ENCODE results near the gene JOSD1.

JOSD1 gene

DNA sequence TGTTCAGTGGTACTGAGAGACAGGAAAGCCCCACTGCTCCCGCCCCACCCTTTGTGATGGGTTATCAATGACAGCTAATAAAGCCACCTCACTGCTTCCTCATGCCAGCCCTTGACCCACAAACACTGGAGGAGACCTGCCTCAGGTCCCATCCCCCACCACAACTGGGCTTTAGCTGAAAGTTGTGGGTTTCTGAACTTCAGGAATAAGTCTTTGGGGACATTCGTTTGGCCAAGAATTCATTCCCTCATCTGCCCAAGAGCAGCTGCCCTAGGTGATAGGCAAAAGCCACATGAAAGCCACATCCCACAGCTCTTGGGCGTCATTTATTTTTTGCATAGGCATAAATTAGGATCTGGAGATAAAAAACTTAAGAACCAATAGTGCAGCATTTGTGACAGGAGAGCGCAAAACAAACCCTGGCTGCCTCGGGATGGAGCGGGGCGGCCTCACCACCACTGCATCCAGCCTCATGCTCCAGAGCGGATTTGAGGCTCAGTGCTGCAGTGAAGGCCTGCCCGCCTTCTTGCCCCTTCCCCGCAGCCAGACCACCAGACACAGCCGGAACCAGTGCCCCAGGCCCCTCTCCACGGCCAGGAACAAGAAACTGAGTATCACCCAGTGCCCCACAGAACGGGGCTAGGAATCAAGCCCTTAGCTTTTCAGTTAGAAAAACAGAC is 33.8 kb upstream of the JOSD1 start:
- DNase-seq, result no peak
- Histone ChIP-seq H3K23ac (ENCODE audit: low read length) (no peak overlapping the region), H2AK5ac (ENCODE audit: low read length) (no peak overlapping the region), H2BK120ac (ENCODE audit: insufficient read depth, low read length, poor library complexity) (no peak overlapping the region), H2BK5ac (ENCODE audit: low read depth, low read length, poor library complexity) (no peak overlapping the region), H3K9ac (ENCODE audit: low read length) (no peak overlapping the region), H2BK12ac (ENCODE audit: low read length) (no peak overlapping the region), H3K14ac (ENCODE audit: low read length) (no peak overlapping the region), H3K4me2 (ENCODE audit: low read length) (no peak overlapping the region), H4K91ac (ENCODE audit: low read depth, low read length) (no peak overlapping the region), H3K4me1 (ENCODE audit: control insufficient read depth in 1 of 2, insufficient read depth in 2 of 2, low read length in 2 of 2) (no peaks in the 10 kb centered on the region), H4K8ac (ENCODE audit: low read depth, low read length) (no peak overlapping the region), H3K27me3 (ENCODE audit: insufficient read depth, low read length) (no peaks in the 10 kb centered on the region), H3K79me2 (ENCODE audit: control insufficient read depth, insufficient read depth, low read length, poor library complexity) (no peaks in the 10 kb centered on the region), H3K4me3 (ENCODE audit: low read depth, low read length) (no peak overlapping the region), H2AFZ (ENCODE audit: insufficient read depth, low read length, poor library complexity) (no peak overlapping the region), H3K27ac (ENCODE audit: low read depth, low read length) (no peak overlapping the region), H3K4ac (ENCODE audit: low read depth, low read length) (no peak overlapping the region), H3K36me3 (ENCODE audit: control insufficient read depth in 1 of 2, insufficient read depth in 2 of 2, low read length in 2 of 2) (peaks cover 90 to 96% of the 10 kb centered on the region in 2 experiments), H3K79me1 (ENCODE audit: low read length) (no peaks in the 10 kb centered on the region), H3K18ac (ENCODE audit: low read length) (no peak overlapping the region), H4K12ac (ENCODE audit: low read depth, low read length) (no peak overlapping the region), H3K9me3 (ENCODE audit: insufficient read depth, low read depth, low read length) (no peaks in the 10 kb centered on the region)
- WGBS (ENCODE audit: extremely low coverage, insufficient coverage, insufficient read length), result no CpG with 5 or more reads among the region's 13 CpGs

DNA sequence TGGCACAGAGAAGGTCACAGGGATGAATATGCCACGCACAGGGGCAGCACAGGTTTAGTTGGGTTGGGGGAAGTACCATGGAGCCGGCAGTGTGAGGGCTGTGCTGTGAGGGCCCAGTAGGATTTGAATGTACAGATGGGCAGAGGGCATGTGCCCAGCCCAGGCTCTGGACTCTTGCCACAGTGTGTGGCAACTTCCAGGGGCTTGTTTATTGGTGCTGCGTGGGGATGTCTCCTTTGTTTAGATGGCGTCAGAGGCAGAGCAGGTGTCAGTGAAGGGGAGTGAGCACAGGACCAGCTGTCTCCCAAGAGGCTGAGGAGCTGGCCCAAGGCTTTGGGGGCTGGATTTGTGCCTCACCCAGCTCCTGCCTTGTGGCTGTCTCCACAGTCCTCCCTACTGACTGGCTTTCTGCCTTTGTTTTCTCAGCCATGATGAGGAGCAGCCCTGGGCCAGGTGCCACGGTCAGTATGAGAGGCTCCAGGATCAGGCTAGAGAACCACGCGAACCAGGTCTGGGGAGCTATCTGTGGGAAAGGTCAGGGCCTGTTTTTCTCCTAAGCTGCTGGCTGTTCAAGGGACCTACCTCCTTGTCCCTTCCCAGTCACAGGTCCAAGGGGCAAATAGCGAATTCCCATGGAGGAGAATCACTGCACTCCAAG is 33.1 kb upstream of the JOSD1 start:
- Histone ChIP-seq H4K91ac (ENCODE audit: low read depth, low read length) (no peak overlapping the region), H3K4me3 (ENCODE audit: low read depth, low read length) (no peak overlapping the region), H3K4me1 (ENCODE audit: control insufficient read depth in 1 of 2, insufficient read depth in 2 of 2, low read length in 2 of 2) (no peaks in the 10 kb centered on the region), H3K36me3 (ENCODE audit: control insufficient read depth in 1 of 2, insufficient read depth in 2 of 2, low read length in 2 of 2) (peaks cover 89 to 96% of the 10 kb centered on the region in 2 experiments), H3K79me2 (ENCODE audit: control insufficient read depth, insufficient read depth, low read length, poor library complexity) (no peaks in the 10 kb centered on the region), H3K27me3 (ENCODE audit: insufficient read depth, low read length) (no peaks in the 10 kb centered on the region), H4K12ac (ENCODE audit: low read depth, low read length) (no peak overlapping the region), H3K4me2 (ENCODE audit: low read length) (no peak overlapping the region), H4K8ac (ENCODE audit: low read depth, low read length) (no peak overlapping the region), H3K4ac (ENCODE audit: low read depth, low read length) (no peak overlapping the region), H3K23ac (ENCODE audit: low read length) (no peak overlapping the region), H3K14ac (ENCODE audit: low read length) (no peak overlapping the region), H2BK120ac (ENCODE audit: insufficient read depth, low read length, poor library complexity) (no peak overlapping the region), H3K9me3 (ENCODE audit: insufficient read depth, low read depth, low read length) (no peaks in the 10 kb centered on the region), H3K79me1 (ENCODE audit: low read length) (no peaks in the 10 kb centered on the region), H2BK5ac (ENCODE audit: low read depth, low read length, poor library complexity) (no peak overlapping the region), H3K27ac (ENCODE audit: low read depth, low read length) (no peak overlapping the region), H2AFZ (ENCODE audit: insufficient read depth, low read length, poor library complexity) (no peak overlapping the region), H3K18ac (ENCODE audit: low read length) (no peak overlapping the region), H2AK5ac (ENCODE audit: low read length) (no peak overlapping the region), H3K9ac (ENCODE audit: low read length) (no peak overlapping the region), H2BK12ac (ENCODE audit: low read length) (no peak overlapping the region)
- no peak for DNase-seq
- WGBS (ENCODE audit: extremely low coverage, insufficient coverage, insufficient read length), result no CpG with 5 or more reads among the region's 8 CpGs

DNA sequence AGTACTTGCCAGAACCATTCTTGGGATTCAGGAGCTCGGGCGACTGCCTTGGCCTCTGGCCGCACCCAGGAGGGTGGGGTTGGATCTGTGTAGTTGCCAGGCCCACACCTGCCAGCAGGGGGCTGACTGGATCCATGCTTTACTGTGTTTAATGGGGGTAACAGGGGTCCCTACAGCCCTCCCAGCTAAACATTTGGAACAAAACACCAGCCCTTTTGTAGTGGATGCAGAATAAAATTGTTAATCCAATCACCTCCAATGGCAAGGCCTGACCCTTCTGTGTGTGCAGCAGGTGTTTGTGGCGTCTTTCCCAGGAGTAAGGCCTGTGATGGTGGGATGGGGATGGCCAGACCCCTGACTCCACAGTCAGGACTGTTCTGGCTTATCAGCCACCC is 32.6 kb upstream of the JOSD1 start:
- no peak overlapping the region for H3K14ac ChIP-seq (ENCODE audit: low read length)

DNA sequence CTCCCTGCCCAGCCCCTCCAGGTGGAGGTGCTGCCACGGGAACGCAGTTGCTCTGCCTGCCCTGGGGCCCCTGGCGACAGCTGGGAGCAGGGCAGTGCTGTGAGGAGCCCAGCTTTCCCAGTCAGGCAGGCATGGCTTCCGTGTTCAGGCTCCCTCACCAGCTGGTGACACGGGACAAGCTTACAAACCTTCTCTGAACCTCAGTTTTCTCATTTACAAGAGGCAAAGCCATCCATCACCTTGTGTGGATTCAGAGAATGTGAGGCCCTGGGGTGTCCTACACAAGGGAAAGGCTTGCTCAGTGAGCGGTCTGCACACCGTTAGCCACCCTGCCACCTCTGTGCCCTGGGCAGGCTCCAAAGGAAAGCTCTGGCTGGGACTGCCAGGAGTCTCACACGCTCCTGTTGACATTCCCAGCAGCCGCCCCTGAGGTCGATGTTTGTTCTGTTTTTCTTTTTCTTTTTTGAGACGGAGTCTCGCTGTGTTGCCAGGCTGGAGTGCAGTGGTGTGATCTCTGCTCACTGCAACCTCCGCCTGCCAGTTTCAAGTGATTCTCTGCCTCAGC is 31.6 kb upstream of the JOSD1 start:
- Histone ChIP-seq H3K36me3 (ENCODE audit: control insufficient read depth in 1 of 2, insufficient read depth in 2 of 2, low read length in 2 of 2) (peaks cover 89 to 96% of the 10 kb centered on the region in 2 experiments), H4K12ac (ENCODE audit: low read depth, low read length) (no peak overlapping the region), H3K79me1 (ENCODE audit: low read length) (no peaks in the 10 kb centered on the region), H3K14ac (ENCODE audit: low read length) (no peak overlapping the region), H3K9ac (ENCODE audit: low read length) (no peak overlapping the region), H3K4ac (ENCODE audit: low read depth, low read length) (no peak overlapping the region), H3K9me3 (ENCODE audit: insufficient read depth, low read depth, low read length) (peaks cover 2% of the 10 kb centered on the region), H3K4me2 (ENCODE audit: low read length) (no peak overlapping the region), H3K27me3 (ENCODE audit: insufficient read depth, low read length) (no peaks in the 10 kb centered on the region), H3K79me2 (ENCODE audit: control insufficient read depth, insufficient read depth, low read length, poor library complexity) (no peaks in the 10 kb centered on the region), H2AFZ (ENCODE audit: insufficient read depth, low read length, poor library complexity) (no peak overlapping the region), H3K27ac (ENCODE audit: low read depth, low read length) (no peak overlapping the region), H2BK120ac (ENCODE audit: insufficient read depth, low read length, poor library complexity) (no peak overlapping the region), H3K4me3 (ENCODE audit: low read depth, low read length) (no peak overlapping the region), H3K23ac (ENCODE audit: low read length) (no peak overlapping the region), H2BK5ac (ENCODE audit: low read depth, low read length, poor library complexity) (no peak overlapping the region), H2AK5ac (ENCODE audit: low read length) (no peak overlapping the region), H3K4me1 (ENCODE audit: control insufficient read depth in 1 of 2, insufficient read depth in 2 of 2, low read length in 2 of 2) (no peaks in the 10 kb centered on the region), H2BK12ac (ENCODE audit: low read length) (no peak overlapping the region), H3K18ac (ENCODE audit: low read length) (no peak overlapping the region), H4K91ac (ENCODE audit: low read depth, low read length) (no peak overlapping the region), H4K8ac (ENCODE audit: low read depth, low read length) (no peak overlapping the region)
- DNase-seq, result no peak
- WGBS (ENCODE audit: extremely low coverage, insufficient coverage, insufficient read length), result no CpG with 5 or more reads among the region's 13 CpGs

More for the DNA sequence above, 32.6 kb upstream of the JOSD1 start:
- H3K4me3 ChIP-seq (ENCODE audit: low read depth, low read length), result no peak overlapping the region
- no peak overlapping the region for H4K8ac ChIP-seq (ENCODE audit: low read depth, low read length)
- H3K4ac ChIP-seq (ENCODE audit: low read depth, low read length), result no peak overlapping the region
- H3K4me1 ChIP-seq (ENCODE audit: control insufficient read depth in 1 of 2, insufficient read depth in 2 of 2, low read length in 2 of 2), result no peaks in the 10 kb centered on the region
- no peaks in the 10 kb centered on the region for H3K27me3 ChIP-seq (ENCODE audit: insufficient read depth, low read length)
- no peak overlapping the region for H4K91ac ChIP-seq (ENCODE audit: low read depth, low read length)
- H3K79me2 ChIP-seq (ENCODE audit: control insufficient read depth, insufficient read depth, low read length, poor library complexity), result no peaks in the 10 kb centered on the region
- no peak overlapping the region for H2BK5ac ChIP-seq (ENCODE audit: low read depth, low read length, poor library complexity)
- peaks cover 89 to 96% of the 10 kb centered on the region in 2 experiments for H3K36me3 ChIP-seq (ENCODE audit: control insufficient read depth in 1 of 2, insufficient read depth in 2 of 2, low read length in 2 of 2)
- no peaks in the 10 kb centered on the region for H3K9me3 ChIP-seq (ENCODE audit: insufficient read depth, low read depth, low read length)
- WGBS (ENCODE audit: extremely low coverage, insufficient coverage, insufficient read length), result no CpG with 5 or more reads among the region's 4 CpGs
- H4K12ac ChIP-seq (ENCODE audit: low read depth, low read length), result no peak overlapping the region
- H3K27ac ChIP-seq (ENCODE audit: low read depth, low read length), result no peak overlapping the region
- H3K4me2 ChIP-seq (ENCODE audit: low read length), result no peak overlapping the region
- H3K18ac ChIP-seq (ENCODE audit: low read length), result no peak overlapping the region
- no peak overlapping the region for H3K9ac ChIP-seq (ENCODE audit: low read length)
- no peak overlapping the region for H2AK5ac ChIP-seq (ENCODE audit: low read length)
- no peaks in the 10 kb centered on the region for H3K79me1 ChIP-seq (ENCODE audit: low read length)
- DNase-seq, result peak in 1 of 2 donors; percentile 50
- H2BK120ac ChIP-seq (ENCODE audit: insufficient read depth, low read length, poor library complexity), result no peak overlapping the region
- no peak overlapping the region for H2AFZ ChIP-seq (ENCODE audit: insufficient read depth, low read length, poor library complexity)
- H2BK12ac ChIP-seq (ENCODE audit: low read length), result no peak overlapping the region
- no peak overlapping the region for H3K23ac ChIP-seq (ENCODE audit: low read length)

Measured in trophoblast cell (in vitro differentiated cells and primary cell).